Esophagus squamous epithelium (tissue), 5 donors: ENCODE measurements around the gene DOK3. TPM values are rescaled to one million over a fixed set of nuclear protein-coding genes. Genes with fewer than 3 reads are reported as not detected.

ENCODE experiments used
- DNase-seq: peaks from one replicate; lab custom pipeline; 2025; lab: John Stamatoyannopoulos, UW
- H3K27ac ChIP-seq, 4 donors: fragments of 200-600 bp; sonication (generic); one replicate each; pipeline ENCODE4 v1.5.1; 2016 to 2019; ENCODE audit warnings: mild to moderate bottlenecking in 1 of 4
- H3K27me3 ChIP-seq, 4 donors: fragments of 200-600 bp; sonication (generic); 1 replicate in 3 of 4; 2 replicates in 1 of 4; pipeline versions ENCODE4 v1.5.1 to v1.6.0; 2017 to 2021; ENCODE audit warnings: antibody characterized with exemption in 1 of 4
- H3K36me3 ChIP-seq, 3 donors: fragments of 200-600 bp; sonication (generic); one replicate each; pipeline ENCODE4 v1.5.1; 2016 to 2019
- H3K4me1 ChIP-seq, 3 donors: fragments of 200-600 bp; sonication (generic); one replicate each; pipeline ENCODE4 v1.5.1; 2017 to 2019
- H3K4me3 ChIP-seq, 4 donors: fragments of 200-600 bp; sonication (generic); 1 replicate in 3 of 4; 2 replicates in 1 of 4; pipeline ENCODE4 v1.5.1; 2016 to 2019; ENCODE audit warnings: mild to moderate bottlenecking in 2 of 4, moderate library complexity in 1 of 4
- H3K9me3 ChIP-seq, 3 donors: fragments of 200-600 bp; sonication (generic); one replicate each; pipeline ENCODE4 v1.5.1; 2016 to 2019
- POLR2A ChIP-seq, 4 donors: fragments of 450-650 bp; IDR thresholded peaks; one replicate each; pipeline ENCODE4 v1.6.1; 2017; ENCODE audit warnings: antibody characterized with exemption in 4 of 4, mild to moderate bottlenecking in 4 of 4, moderate library complexity in 3 of 4
- WGBS, 2 donors: methylation state at CpG; one replicate each; pipeline ENCODE4 v1.1.5; 2018; 5-methylcytosine and 5-hydroxymethylcytosine counted together
- intact Hi-C: fragments of 100-400 bp; cut with DNase I; formaldehyde crosslinking; loops from one replicate; pipeline ENCODE4 v1.15.0; 2022
- total RNA-seq, 4 donors: library from RNA; depleted of rRNA; stranded (reverse); fragments of >200 nt; gene quantifications; one replicate each; pipeline ENCODE4 v1.1.0, GENCODE V29; 2016
- TF ChIP-seq, protein P1 (sequence below), 6 experiments: fragments of 450-650 bp in 4 of 6; fragments of 200-600 bp in 2 of 6; sonication (generic) in 2 of 6; IDR thresholded peaks; one replicate each; pipeline ENCODE4 v1.5.1; 2016 to 2019; ENCODE audit warnings: antibody characterized with exemption in 6 of 6, mild to moderate bottlenecking in 4 of 6, moderate library complexity in 4 of 6
- donor health status: DM: yes; HTN: yes; CAD: no.

Gene DOK3
- total RNA-seq, 4 donors from 2014 or later = 2.4 to 7.2 (median 4.4) TPM

GRCh38 chr5:177496727-177497291 is 12.8 kb downstream of the DOK3 start:
- Histone ChIP-seq H3K9me3 (no peaks in the 10 kb centered on the region), H3K4me3 (peak overlapping the region; percentile 61 to 93 (median 76)), H3K27me3 (peaks cover 0 to 8% (median 0%) of the 10 kb centered on the region in 4 donors), H3K36me3 (peaks cover 0 to 11% (median 4%) of the 10 kb centered on the region in 3 donors), H3K4me1 (peaks cover 46 to 83% (median 63%) of the 10 kb centered on the region in 3 donors), H3K27ac (peak overlapping the region; percentile 90 to 98 (median 94))
- DNase-seq = no peak
- TF ChIP-seq POLR2A (IDR thresholded peaks at IDR 0.05) = peak in 1 of 4 donors; percentile 44
- TF ChIP-seq, protein P1, sequence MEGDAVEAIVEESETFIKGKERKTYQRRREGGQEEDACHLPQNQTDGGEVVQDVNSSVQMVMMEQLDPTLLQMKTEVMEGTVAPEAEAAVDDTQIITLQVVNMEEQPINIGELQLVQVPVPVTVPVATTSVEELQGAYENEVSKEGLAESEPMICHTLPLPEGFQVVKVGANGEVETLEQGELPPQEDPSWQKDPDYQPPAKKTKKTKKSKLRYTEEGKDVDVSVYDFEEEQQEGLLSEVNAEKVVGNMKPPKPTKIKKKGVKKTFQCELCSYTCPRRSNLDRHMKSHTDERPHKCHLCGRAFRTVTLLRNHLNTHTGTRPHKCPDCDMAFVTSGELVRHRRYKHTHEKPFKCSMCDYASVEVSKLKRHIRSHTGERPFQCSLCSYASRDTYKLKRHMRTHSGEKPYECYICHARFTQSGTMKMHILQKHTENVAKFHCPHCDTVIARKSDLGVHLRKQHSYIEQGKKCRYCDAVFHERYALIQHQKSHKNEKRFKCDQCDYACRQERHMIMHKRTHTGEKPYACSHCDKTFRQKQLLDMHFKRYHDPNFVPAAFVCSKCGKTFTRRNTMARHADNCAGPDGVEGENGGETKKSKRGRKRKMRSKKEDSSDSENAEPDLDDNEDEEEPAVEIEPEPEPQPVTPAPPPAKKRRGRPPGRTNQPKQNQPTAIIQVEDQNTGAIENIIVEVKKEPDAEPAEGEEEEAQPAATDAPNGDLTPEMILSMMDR (IDR thresholded peaks at IDR 0.05) = no peak
- WGBS, 2 donors = 0 to 7% methylated on average over 1 to 12 of the region's 29 CpGs
- intact Hi-C loops = loop anchor here (10.0 kb wide), 1 partner anchor 182 kb away; the partner anchor contains the start of gene MXD3

DNA sequence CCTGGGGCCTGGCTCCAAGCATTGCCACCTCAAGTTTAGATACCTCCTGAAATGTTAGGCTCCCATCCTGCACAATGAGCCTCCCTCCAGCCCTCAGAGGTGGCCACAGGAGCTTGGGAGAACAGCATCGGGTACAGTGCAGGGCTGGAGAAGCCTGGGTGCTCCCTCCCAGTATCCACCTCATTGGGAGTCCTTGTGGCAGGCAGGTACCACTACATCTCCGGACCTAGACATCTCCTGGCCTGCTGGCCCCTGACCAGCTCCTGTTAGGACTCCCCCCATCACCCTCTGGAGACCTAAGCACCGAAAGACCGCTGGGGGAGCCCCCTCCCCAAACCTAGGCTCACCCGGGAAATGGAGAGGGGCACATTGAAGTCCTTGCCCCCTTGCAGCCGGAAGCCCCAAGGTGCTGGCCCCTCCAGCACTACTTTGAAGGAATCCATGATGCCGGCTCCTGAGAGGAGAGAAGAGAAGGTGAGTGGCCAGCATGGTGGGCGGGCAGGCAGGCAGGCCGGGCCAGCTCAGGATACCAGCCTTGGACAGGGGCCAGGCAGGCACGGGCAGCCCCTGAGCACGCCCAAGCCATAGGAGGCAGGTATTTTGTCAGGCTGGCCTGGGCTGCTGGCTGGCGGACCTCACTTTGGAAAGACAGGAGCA is 13.4 kb downstream of the DOK3 start:
- no peak for DNase-seq
- intact Hi-C loops = loop anchor here (10.0 kb wide), 1 partner anchor 181 kb away; the partner anchor contains the start of gene MXD3
- H3K27ac ChIP-seq = peak overlapping the region; percentile 90 to 98 (median 94)
- TF ChIP-seq, protein P1 (IDR thresholded peaks at IDR 0.05) = peak in 4 of 6 experiments; percentile 27 to 47 (median 29)
- TF ChIP-seq POLR2A (IDR thresholded peaks at IDR 0.05) = no peak
- WGBS, 2 donors = 34% methylated on average over 6 of the region's 12 CpGs; no CpG with 5 or more reads in 1 of the 2 donors
- peaks cover 43 to 84% (median 59%) of the 10 kb centered on the region in 3 donors for H3K4me1 ChIP-seq
- H3K27me3 ChIP-seq = peaks cover 0 to 8% (median 0%) of the 10 kb centered on the region in 4 donors
- no peaks in the 10 kb centered on the region for H3K9me3 ChIP-seq
- peaks cover 0 to 17% (median 4%) of the 10 kb centered on the region in 3 donors for H3K36me3 ChIP-seq
- H3K4me3 ChIP-seq = peak overlapping the region; percentile 61 to 93 (median 76)

GRCh38 chr5:177495243-177496060 is 14.2 kb downstream of the DOK3 start:
- Histone ChIP-seq H3K4me1 (peaks cover 42 to 81% (median 52%) of the 10 kb centered on the region in 3 donors), H3K4me3 (peak overlapping the region; percentile 61 to 93 (median 76)), H3K36me3 (peaks cover 0 to 24% (median 8%) of the 10 kb centered on the region in 3 donors), H3K27me3 (peaks cover 0 to 8% (median 0%) of the 10 kb centered on the region in 4 donors), H3K27ac (peak overlapping the region; percentile 90 to 98 (median 94)), H3K9me3 (no peaks in the 10 kb centered on the region)
- intact Hi-C loops = loop anchor here (10.0 kb wide), 1 partner anchor 181 kb away; the partner anchor contains the start of gene MXD3
- no peak for DNase-seq
- TF ChIP-seq, protein P1 (IDR thresholded peaks at IDR 0.05) = peak in 1 of 6 experiments; percentile 2
- peak in 2 of 4 donors; percentile 27 for TF ChIP-seq POLR2A (IDR thresholded peaks at IDR 0.05)
- WGBS, 2 donors = 33 to 72% methylated on average over 2 to 6 of the region's 14 CpGs

- Histone ChIP-seq H3K4me1 (peaks cover 42 to 79% (median 52%) of the 10 kb centered on the region in 3 donors), H3K36me3 (peaks cover 0 to 33% (median 8%) of the 10 kb centered on the region in 3 donors), H3K27ac (peak overlapping the region; percentile 75 to 98 (median 93)), H3K27me3 (peaks cover 0 to 8% (median 0%) of the 10 kb centered on the region in 4 donors), H3K4me3 (peak overlapping the region in 3 of 4 donors; percentile 69 to 93 (median 84)), H3K9me3 (no peaks in the 10 kb centered on the region)
- 38% methylated on average over 4 of the region's 11 CpGs; no CpG with 5 or more reads in 1 of the 2 donors for WGBS, 2 donors
- intact Hi-C loops = loop anchor here (10.0 kb wide), 1 partner anchor 180 kb away; the partner anchor contains the start of gene MXD3
- TF ChIP-seq, protein P1 (IDR thresholded peaks at IDR 0.05) = peak in 1 of 6 experiments; percentile 18
- TF ChIP-seq POLR2A (IDR thresholded peaks at IDR 0.05) = no peak
- no peak for DNase-seq
These were observed 15.1 kb downstream of the DOK3 start for GRCh38 chr5:177494346-177495195.
